KOPT-K1 (cell line): ENCODE measurements around the gene TSHZ2.

ENCODE experiments used
- H3K27ac ChIP-seq: fragments of 200-600 bp; sonication (generic); 2 replicates; pipeline ENCODE4 v1.5.1; 2016; ENCODE audit warnings: antibody characterized with exemption, mild to moderate bottlenecking, low read depth, low read length; ENCODE audit not compliant: poor library complexity, severe bottlenecking
- H3K36me3 ChIP-seq: fragments of 200-600 bp; sonication (generic); 2 replicates; pipeline ENCODE4 v1.5.1; 2017; ENCODE audit warnings: antibody characterized with exemption, mild to moderate bottlenecking, low read length, moderate library complexity; ENCODE audit not compliant: insufficient read depth
- H3K9me3 ChIP-seq: fragments of 200-600 bp; sonication (generic); 2 replicates; pipeline ENCODE4 v1.5.1; 2017; ENCODE audit warnings: antibody characterized with exemption, low read length, mild to moderate bottlenecking; ENCODE audit not compliant: insufficient read depth, poor library complexity, severe bottlenecking

TSHZ2 gene

GRCh38 chr20:53070706-53071392 is 98.7 kb downstream of the TSHZ2 start:
- Histone ChIP-seq H3K9me3 (no peaks in the 10 kb centered on the region), H3K36me3 (no peaks in the 10 kb centered on the region), H3K27ac (no peak overlapping the region)

- H3K9me3 ChIP-seq = no peaks in the 10 kb centered on the region
- no peak overlapping the region for H3K27ac ChIP-seq
- H3K36me3 ChIP-seq = no peaks in the 10 kb centered on the region
These were observed 99.7 kb downstream of the TSHZ2 start for GRCh38 chr20:53071833-53072232.

GRCh38 chr20:53072923-53073579 is 100.9 kb downstream of the TSHZ2 start:
- no peak overlapping the region for H3K27ac ChIP-seq
- H3K36me3 ChIP-seq = no peaks in the 10 kb centered on the region
- H3K9me3 ChIP-seq = no peaks in the 10 kb centered on the region

GRCh38 chr20:53073636-53074415 is 101.7 kb downstream of the TSHZ2 start:
- no peaks in the 10 kb centered on the region for H3K9me3 ChIP-seq
- H3K27ac ChIP-seq = no peak overlapping the region
- no peaks in the 10 kb centered on the region for H3K36me3 ChIP-seq

- Histone ChIP-seq H3K9me3 (no peaks in the 10 kb centered on the region), H3K27ac (no peak overlapping the region), H3K36me3 (no peaks in the 10 kb centered on the region)
These were observed 102.7 kb downstream of the TSHZ2 start for GRCh38 chr20:53074811-53075314.

GRCh38 chr20:53076668-53077067 is 104.5 kb downstream of the TSHZ2 start:
- Histone ChIP-seq H3K9me3 (no peaks in the 10 kb centered on the region), H3K36me3 (no peaks in the 10 kb centered on the region), H3K27ac (no peak overlapping the region)

GRCh38 chr20:53077373-53078205 is 105.4 kb downstream of the TSHZ2 start:
- no peaks in the 10 kb centered on the region for H3K36me3 ChIP-seq
- no peak overlapping the region for H3K27ac ChIP-seq
- H3K9me3 ChIP-seq = no peaks in the 10 kb centered on the region

- Histone ChIP-seq H3K9me3 (no peaks in the 10 kb centered on the region), H3K36me3 (no peaks in the 10 kb centered on the region), H3K27ac (no peak overlapping the region)
These were observed 106.6 kb downstream of the TSHZ2 start for GRCh38 chr20:53078761-53079160.

- Histone ChIP-seq H3K27ac (no peak overlapping the region), H3K9me3 (no peaks in the 10 kb centered on the region), H3K36me3 (no peaks in the 10 kb centered on the region)
These were observed 107.1 kb downstream of the TSHZ2 start for GRCh38 chr20:53079261-53079691.

- no peak overlapping the region for H3K27ac ChIP-seq
- no peaks in the 10 kb centered on the region for H3K9me3 ChIP-seq
- H3K36me3 ChIP-seq = no peaks in the 10 kb centered on the region
These were observed 107.9 kb downstream of the TSHZ2 start for GRCh38 chr20:53079828-53080686.

- no peaks in the 10 kb centered on the region for H3K36me3 ChIP-seq
- H3K27ac ChIP-seq = no peak overlapping the region
- H3K9me3 ChIP-seq = no peaks in the 10 kb centered on the region
These were observed 108.5 kb downstream of the TSHZ2 start for GRCh38 chr20:53080687-53080962.

- Histone ChIP-seq H3K36me3 (no peaks in the 10 kb centered on the region), H3K27ac (no peak overlapping the region), H3K9me3 (no peaks in the 10 kb centered on the region)
These were observed 109.1 kb downstream of the TSHZ2 start for GRCh38 chr20:53080969-53081871.
